B cell (primary cell): Measurements from ENCODE around the gene KAZN. TPM values are rescaled to one million over a fixed set of nuclear protein-coding genes. Genes with fewer than 3 reads are reported as not detected.
"Not testable (repeated sequence)": the region's sequence is repeated elsewhere in the genome, so short reads cannot be mapped to it uniquely, and the experiment has no call there.

ENCODE experiments used
- ATAC-seq: fragments of 200-7000 bp; cut with Tn5 transposase; one replicate; pipeline ENCODE4 v1.10.0; 2021; ENCODE audit warnings: low read depth, mild to moderate bottlenecking, moderate number of reproducible peaks, moderate library complexity
- CTCF ChIA-PET: fragments of 350-600 bp; sonication (Branson Sonifier 250); formaldehyde crosslinking; loops from one replicate; lab custom pipeline; 2021; ENCODE audit warnings: antibody characterized with exemption, inconsistent platforms; lab: Charles Lee
- POLR2A ChIA-PET: fragments of 350-600 bp; sonication (Branson Sonifier 250); formaldehyde crosslinking; loops from one replicate; lab custom pipeline; 2021; ENCODE audit warnings: antibody characterized with exemption; lab: Charles Lee
- DNase-seq: peaks from one replicate; pipeline ENCODE4 v3.0.0; 2013
- H2AFZ ChIP-seq: 2 replicates; pipeline ENCODE4 v1.6.1; 2012; ENCODE audit warnings: mild to moderate bottlenecking, low read depth, low read length; ENCODE audit not compliant: insufficient read depth, poor library complexity, severe bottlenecking
- H3K27ac ChIP-seq, 2 donors: 1 replicate in 1 of 2; 2 replicates in 1 of 2; pipeline ENCODE4 v1.5.1; 2012 to 2013; ENCODE audit warnings: low read length in 2 of 2, mild to moderate bottlenecking in 2 of 2, moderate library complexity in 1 of 2
- H3K27me3 ChIP-seq, 4 experiments: fragments of 200-600 bp in 1 of 4; sonication (generic) in 1 of 4; replicated peaks in 1 of 4; 1 replicate in 2 of 4; 2 replicates in 2 of 4; pipeline versions ENCODE4 v1.6.1 to v1.7.0; 2013 to 2016; ENCODE audit warnings: low read length in 3 of 4, mild to moderate bottlenecking in 2 of 4, mixed read lengths in 1 of 4, moderate library complexity in 1 of 4; ENCODE audit not compliant: insufficient read depth in 4 of 4, control insufficient read depth in 3 of 4; ENCODE audit errors: control extremely low read depth in 1 of 4
- H3K36me3 ChIP-seq, 2 experiments: replicated peaks in 1 of 2; 1 replicate in 1 of 2; 2 replicates in 1 of 2; pipeline versions ENCODE4 v1.6.1 to v1.7.1; 2013; ENCODE audit warnings: low read length in 1 of 2; ENCODE audit not compliant: insufficient read depth in 2 of 2, control insufficient read depth in 1 of 2; ENCODE audit errors: control extremely low read depth in 1 of 2, extremely low read depth in 1 of 2
- H3K4me1 ChIP-seq, 2 donors: fragments of 200-600 bp in 1 of 2; sonication (generic) in 1 of 2; 1 replicate in 1 of 2; 2 replicates in 1 of 2; pipeline versions ENCODE4 v1.5.1 to v1.6.1; 2013 to 2017; ENCODE audit warnings: low read length in 2 of 2; ENCODE audit not compliant: control insufficient read depth in 2 of 2, insufficient read depth in 2 of 2
- H3K4me2 ChIP-seq: replicated peaks from 2 replicates; pipeline ENCODE3; 2012; ENCODE audit warnings: mild to moderate bottlenecking, low read depth, low read length; ENCODE audit not compliant: poor library complexity, severe bottlenecking
- H3K4me3 ChIP-seq, 5 experiments: fragments of 200-600 bp in 1 of 5; sonication (generic) in 1 of 5; 1 replicate in 3 of 5; 2 replicates in 2 of 5; pipeline versions ENCODE4 v1.5.1 to v1.7.0; 2011 to 2016; ENCODE audit warnings: low read length in 4 of 5, mild to moderate bottlenecking in 4 of 5, low read depth in 2 of 5, control low read depth in 1 of 5, moderate library complexity in 1 of 5; ENCODE audit not compliant: insufficient read depth in 1 of 5; ENCODE audit errors: control extremely low read depth in 1 of 5, extremely low read depth in 1 of 5
- H3K79me2 ChIP-seq: fragments of 200-600 bp; sonication (generic); one replicate; pipeline ENCODE4 v1.6.0; 2016; ENCODE audit warnings: low read length; ENCODE audit not compliant: control insufficient read depth, insufficient read depth
- H3K9ac ChIP-seq: fragments of 200-600 bp; sonication (generic); 2 replicates; pipeline ENCODE4 v1.6.1; 2017; ENCODE audit warnings: mild to moderate bottlenecking, low read length, moderate library complexity
- H3K9me3 ChIP-seq, 3 donors: one replicate each; pipeline versions ENCODE4 v1.6.1 to v1.7.1; 2013; ENCODE audit warnings: low read length in 2 of 3; ENCODE audit not compliant: control insufficient read depth in 2 of 3, insufficient read depth in 1 of 3; ENCODE audit errors: control extremely low read depth in 1 of 3
- H4K20me1 ChIP-seq: 2 replicates; pipeline ENCODE4 v1.6.0; 2012; ENCODE audit warnings: mild to moderate bottlenecking, low read length; ENCODE audit not compliant: insufficient read depth, control insufficient read depth, poor library complexity, severe bottlenecking
- H3K27ac Mint-ChIP-seq: one replicate; pipeline ENCODE4 v1.8.0; 2021; ENCODE audit warnings: mixed read lengths
- H3K27me3 Mint-ChIP-seq: one replicate; pipeline ENCODE4 v1.8.0; 2021; ENCODE audit warnings: mixed read lengths
- H3K4me1 Mint-ChIP-seq: one replicate; pipeline ENCODE4 v1.8.0; 2021; ENCODE audit warnings: mixed read lengths
- H3K4me3 Mint-ChIP-seq: one replicate; pipeline ENCODE4 v1.8.0; 2021; ENCODE audit warnings: mixed read lengths
- H3K9me3 Mint-ChIP-seq: one replicate; pipeline ENCODE4 v1.8.0; 2022; ENCODE audit warnings: mixed read lengths; ENCODE audit not compliant: insufficient read depth
- CTCF ChIP-seq: fragments of 200-600 bp; IDR thresholded peaks from one replicate; pipeline ENCODE4 v1.8.0; 2022; ENCODE audit warnings: antibody characterized with exemption, mild to moderate bottlenecking
- EZH2 ChIP-seq: IDR thresholded peaks from 2 replicates; pipeline ENCODE4 v1.6.1; 2012; ENCODE audit warnings: borderline replicate concordance, low read depth, mild to moderate bottlenecking, moderate library complexity, low read length; ENCODE audit not compliant: insufficient read depth, poor library complexity, severe bottlenecking
- WGBS: methylation state at CpG from one replicate; pipeline ENCODE4 v1.1.5; 2013; ENCODE audit warnings: missing lambda C conversion rate; ENCODE audit not compliant: insufficient coverage; 5-methylcytosine and 5-hydroxymethylcytosine counted together
- intact Hi-C: fragments of 100-400 bp; cut with micrococcal nuclease; formaldehyde crosslinking; loops from one replicate; pipeline ENCODE4 v1.10.0; 2022
- polyA plus RNA-seq: library from polyadenylated mRNA; depleted of rRNA; stranded (reverse); fragments of >200 nt; gene quantifications from 2 replicates; pipeline ENCODE4 v1.2.3, GENCODE V29; 2012
- total RNA-seq, 2 donors: library from RNA; stranded (reverse); fragments of 120-200 nt in 1 of 2; gene quantifications; 1 replicate in 1 of 2; 2 replicates in 1 of 2; pipeline versions ENCODE4 v1.2.3 to v1.2.4, GENCODE V29; 2013 to 2022

KAZN gene
- total and polyA plus RNA-seq, 2 donors (not counting 1 experiment from before 2014, with no cell fraction given): 0.13 to 0.39 TPM

- no peaks in the 10 kb centered on the region for H3K4me1 ChIP-seq
- H3K4me3 Mint-ChIP-seq: no peak overlapping the region
- no peaks in the 10 kb centered on the region for H4K20me1 ChIP-seq
- H3K9ac ChIP-seq: no peak overlapping the region
- H3K9me3 ChIP-seq: peaks cover 0 to 6% (median 0%) of the 10 kb centered on the region in 3 donors
- intact Hi-C loops: no loop called here
- H2AFZ ChIP-seq: no peak overlapping the region
- H3K4me1 Mint-ChIP-seq: no peaks in the 10 kb centered on the region
- no peak for ATAC-seq
- H3K27me3 Mint-ChIP-seq: peaks cover 7% of the 10 kb centered on the region
- no CpG with 5 or more reads among the region's 3 CpGs for WGBS
- no peaks in the 10 kb centered on the region for H3K36me3 ChIP-seq
- H3K4me2 ChIP-seq: no peak overlapping the region
- no peaks in the 10 kb centered on the region for H3K79me2 ChIP-seq
- H3K27ac Mint-ChIP-seq: no peak overlapping the region
- no peak overlapping the region for H3K27ac ChIP-seq
- TF ChIP-seq CTCF (no peak), EZH2 (no peak)
- DNase-seq: no peak
- H3K4me3 ChIP-seq: no peak overlapping the region
- H3K27me3 ChIP-seq: no peaks in the 10 kb centered on the region
- ChIA-PET POLR2A (no interaction called here), CTCF (no interaction called here)
- no peaks in the 10 kb centered on the region for H3K9me3 Mint-ChIP-seq
Measured at GRCh38 chr1:14578156-14578555, 20.3 kb upstream of the KAZN start.

GRCh38 chr1:14580295-14580694, 18.2 kb upstream of the KAZN start:
- H3K9me3 ChIP-seq, H3K27me3 Mint-ChIP-seq, intact Hi-C loops, H3K4me3 Mint-ChIP-seq, POLR2A ChIA-PET, H3K9me3 Mint-ChIP-seq, H3K4me2 ChIP-seq, H3K4me1 Mint-ChIP-seq, H2AFZ ChIP-seq, H3K9ac ChIP-seq, H3K36me3 ChIP-seq, H3K79me2 ChIP-seq, H3K4me3 ChIP-seq, ATAC-seq, DNase-seq, CTCF ChIA-PET, H4K20me1 ChIP-seq, H3K27ac ChIP-seq, H3K27ac Mint-ChIP-seq, H3K27me3 ChIP-seq, H3K4me1 ChIP-seq: not testable (repeated sequence)
- WGBS: 96% methylated on average over 7 of the region's 12 CpGs
